HK-2 (cell line): ENCODE data around the gene EPN2.
"Not testable (repeated sequence)": the region's sequence is repeated elsewhere in the genome, so short reads cannot be mapped to it uniquely, and the experiment has no call there.

Experiments used
- DNase-seq: peaks from one replicate; pipeline ENCODE4 v3.0.0-alpha.2; 2018; ENCODE audit not compliant: unreplicated experiment

Gene EPN2

GRCh38 chr17:19345486-19346350 is 108.6 kb downstream of the EPN2 start:
- no peak for DNase-seq

- no peak for DNase-seq
These were observed 109.4 kb downstream of the EPN2 start for GRCh38 chr17:19346351-19347255.

DNA sequence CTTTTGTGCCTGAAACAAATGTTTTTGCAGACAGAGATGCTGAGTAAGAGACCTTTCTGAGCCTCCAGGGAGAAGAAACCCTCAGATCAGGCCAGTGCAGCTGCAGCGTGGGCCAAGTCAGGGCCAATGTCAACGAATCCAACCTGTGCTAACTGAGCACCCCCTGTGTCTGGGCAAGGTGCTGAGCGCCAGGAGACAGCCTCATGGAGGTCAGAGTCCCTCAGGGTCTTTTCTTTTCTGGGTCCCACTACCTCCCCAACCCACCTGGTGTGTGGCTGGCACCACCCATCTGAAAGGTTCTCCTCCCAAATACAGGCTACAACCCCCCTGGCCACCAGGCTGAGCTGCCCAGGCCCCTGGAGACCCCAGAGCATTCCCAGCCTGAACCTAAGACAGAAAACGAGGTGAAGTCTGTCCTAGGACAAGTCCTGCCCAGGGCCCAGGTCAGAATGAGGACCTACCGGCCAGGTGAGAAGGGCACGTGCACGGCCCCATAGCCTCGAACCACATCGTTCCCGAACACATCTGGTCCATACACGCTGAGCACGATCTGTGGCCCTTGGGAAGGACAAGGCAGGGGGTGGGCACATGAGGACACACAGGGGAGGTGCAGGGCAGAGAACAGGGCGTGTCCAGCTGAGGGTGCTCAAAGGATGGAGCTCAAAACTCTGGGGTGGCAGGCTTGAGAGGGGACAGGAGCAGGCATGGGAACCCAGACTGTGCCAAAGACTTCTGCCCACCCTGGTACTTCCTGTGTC is 110.3 kb downstream of the EPN2 start:
- DNase-seq = no peak

- DNase-seq = no peak
These were observed 111.0 kb downstream of the EPN2 start for GRCh38 chr17:19348081-19348650.

- DNase-seq = no peak
These were observed 111.6 kb downstream of the EPN2 start for GRCh38 chr17:19348806-19349205.

- DNase-seq = not testable (repeated sequence)
These were observed 116.2 kb downstream of the EPN2 start for GRCh38 chr17:19353401-19353800.

DNA sequence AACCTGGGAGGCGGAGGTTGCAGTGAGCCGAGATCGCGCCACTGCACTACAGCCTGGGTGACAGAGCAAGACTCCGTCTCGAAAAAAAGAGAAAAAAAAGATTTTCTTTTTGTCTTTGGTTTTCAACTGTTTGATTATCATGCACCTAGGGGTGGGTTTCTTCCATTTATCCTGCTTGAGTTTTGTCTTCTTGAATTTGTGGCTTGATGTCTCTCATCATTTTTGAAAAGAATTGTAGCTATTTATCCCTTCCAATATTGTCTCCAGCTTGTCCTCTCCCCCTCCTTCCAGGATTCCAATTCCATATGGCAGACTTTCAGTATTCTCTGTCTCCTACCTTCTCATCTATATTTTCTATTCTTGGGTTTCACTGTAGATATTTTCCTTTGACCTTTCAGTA is 117.6 kb downstream of the EPN2 start:
- DNase-seq = no peak

DNA sequence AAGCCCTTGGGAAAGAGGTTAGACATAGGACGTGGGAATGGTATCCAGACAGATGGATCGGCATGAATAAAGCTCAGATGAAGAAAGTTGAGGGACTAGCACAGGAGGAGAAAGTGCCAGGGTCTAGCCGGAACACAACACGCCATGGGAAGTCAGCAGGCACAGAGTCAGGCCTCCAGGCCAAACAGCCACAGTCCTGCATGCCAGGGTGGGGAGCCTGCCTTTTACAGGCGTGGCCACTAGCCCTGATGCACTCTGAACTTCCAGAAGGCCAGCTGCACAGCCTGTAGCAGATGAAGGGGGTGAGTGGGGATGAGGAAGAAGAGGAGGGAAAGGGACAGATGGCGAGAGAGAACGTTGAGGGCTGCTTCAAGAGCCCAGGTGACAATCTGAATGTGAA is 120.2 kb downstream of the EPN2 start:
- DNase-seq = no peak

DNA sequence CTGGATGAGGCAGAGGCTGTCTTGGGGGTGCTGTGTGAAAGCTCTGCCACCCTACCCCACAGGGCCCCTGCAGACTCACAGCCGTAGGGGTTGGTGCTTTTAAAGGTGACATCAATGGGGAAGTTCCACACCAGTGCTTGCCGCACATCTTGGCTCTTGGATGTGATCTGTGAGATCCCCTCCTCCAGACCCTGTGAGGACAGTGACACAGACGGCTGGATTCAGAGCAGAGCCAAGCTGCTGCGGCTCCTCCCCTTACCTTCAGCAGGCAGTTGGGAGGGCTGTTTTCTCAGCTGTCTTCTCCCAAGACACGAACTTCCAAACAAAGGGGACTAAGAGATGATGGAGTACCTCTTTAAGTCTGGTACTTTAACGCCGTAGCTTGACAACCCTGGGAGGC is 120.6 kb downstream of the EPN2 start:
- no peak for DNase-seq

- no peak for DNase-seq
These were observed 122.0 kb downstream of the EPN2 start for GRCh38 chr17:19359151-19359550.

DNA sequence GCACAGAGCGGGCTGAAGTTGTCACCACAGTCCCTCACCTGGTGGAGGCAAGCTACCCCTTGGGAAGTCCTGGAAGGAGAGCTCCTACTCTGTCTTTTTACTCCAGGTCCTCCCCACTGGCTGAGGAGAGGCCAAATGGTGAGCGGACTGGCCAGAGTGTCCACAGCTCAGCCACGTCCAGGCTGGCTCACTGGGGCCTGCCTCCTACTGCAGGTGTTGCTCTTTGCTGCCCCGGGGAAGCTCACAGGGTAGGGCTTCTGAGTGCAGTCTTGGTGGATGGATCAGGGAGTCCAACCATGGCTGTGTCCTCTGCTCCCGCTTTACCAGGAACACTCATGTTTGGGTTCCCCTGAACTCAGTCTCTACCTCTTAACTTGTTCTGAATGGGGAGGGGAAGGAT is 122.7 kb downstream of the EPN2 start:
- DNase-seq = no peak

- DNase-seq = no peak
These were observed 123.6 kb downstream of the EPN2 start for GRCh38 chr17:19360772-19361171.

GRCh38 chr17:19361326-19361725 is 124.2 kb downstream of the EPN2 start:
- DNase-seq = no peak

- DNase-seq = no peak
These were observed 124.7 kb downstream of the EPN2 start for GRCh38 chr17:19361944-19362276.

DNA sequence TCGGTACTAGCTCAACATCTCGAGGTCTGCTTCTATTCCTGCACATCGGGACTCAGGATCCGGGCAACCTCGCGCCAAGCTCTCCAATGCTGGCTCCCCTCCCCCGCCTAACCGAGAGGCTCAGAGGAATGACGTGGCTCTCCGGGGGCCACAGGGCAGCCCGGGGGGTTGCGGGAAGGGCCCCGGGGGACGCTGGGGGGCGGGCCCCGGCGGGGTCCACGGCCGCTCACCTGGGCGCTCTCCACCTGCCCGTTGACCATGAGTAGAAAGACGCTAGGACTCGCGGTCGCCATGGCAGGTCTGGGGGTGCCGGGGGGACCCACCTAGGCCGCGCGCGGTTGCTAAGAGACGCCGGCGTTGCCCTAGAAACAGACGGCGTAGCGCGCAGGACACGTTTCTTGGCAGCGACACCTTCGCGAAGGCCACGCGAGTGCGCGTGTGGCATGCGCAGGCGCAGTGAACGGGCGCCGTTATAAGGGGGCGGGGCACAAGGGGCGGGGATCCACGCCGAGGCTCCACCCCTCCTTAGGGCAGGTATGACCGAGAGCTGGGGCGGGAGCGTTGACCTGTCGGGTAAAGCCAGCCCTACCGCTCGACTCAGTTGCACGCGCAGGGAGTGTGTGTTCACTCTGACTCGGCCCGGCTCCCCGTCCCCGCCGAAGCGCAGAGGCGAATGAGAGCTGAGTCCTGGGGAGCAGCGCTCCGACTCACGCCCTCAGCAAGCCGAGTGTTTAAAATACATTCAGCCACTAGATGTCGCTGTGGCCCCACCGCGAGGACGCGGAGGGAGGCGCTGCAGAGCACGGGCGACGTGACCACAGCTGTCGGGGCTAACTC is 125.3 kb downstream of the EPN2 start, which contains the start of gene B9D1:
Gene B9D1, minus strand, starts transcription at position 447 of the 837 bp plus-strand sequence. Its CDS starts 154 bp downstream, at position 293.
- DNase-seq = peak; percentile 95

- no peak for DNase-seq
These were observed 125.9 kb downstream of the EPN2 start for GRCh38 chr17:19363114-19363438.

DNA sequence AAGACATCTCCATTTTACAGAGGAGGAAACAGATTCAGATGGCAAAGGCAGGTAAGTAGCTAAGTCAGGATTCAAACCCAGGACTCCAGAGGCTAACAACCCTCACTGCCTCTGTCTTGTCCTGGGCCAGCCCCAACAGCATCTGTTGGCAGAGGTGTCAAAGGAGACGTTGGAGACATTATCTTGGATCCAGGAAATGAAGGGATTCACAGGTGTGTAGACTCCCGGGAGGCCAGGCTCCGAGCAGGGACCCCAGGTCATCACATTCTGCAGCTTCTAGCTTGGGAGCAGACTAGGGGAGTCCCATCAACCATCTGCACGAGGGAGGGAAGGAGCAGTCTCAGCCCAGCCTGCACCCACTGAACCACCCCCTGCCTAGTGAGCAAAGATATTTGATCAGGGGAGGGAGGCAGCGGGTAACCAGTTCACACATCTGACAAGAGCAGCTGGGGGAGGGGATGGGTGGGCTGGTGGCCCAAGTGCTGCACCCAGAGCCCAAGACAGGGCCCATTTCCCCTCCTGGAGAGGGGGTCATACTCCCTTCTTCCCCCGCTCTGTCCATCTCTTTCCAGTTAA is 126.4 kb downstream of the EPN2 start:
- DNase-seq = no peak

DNA sequence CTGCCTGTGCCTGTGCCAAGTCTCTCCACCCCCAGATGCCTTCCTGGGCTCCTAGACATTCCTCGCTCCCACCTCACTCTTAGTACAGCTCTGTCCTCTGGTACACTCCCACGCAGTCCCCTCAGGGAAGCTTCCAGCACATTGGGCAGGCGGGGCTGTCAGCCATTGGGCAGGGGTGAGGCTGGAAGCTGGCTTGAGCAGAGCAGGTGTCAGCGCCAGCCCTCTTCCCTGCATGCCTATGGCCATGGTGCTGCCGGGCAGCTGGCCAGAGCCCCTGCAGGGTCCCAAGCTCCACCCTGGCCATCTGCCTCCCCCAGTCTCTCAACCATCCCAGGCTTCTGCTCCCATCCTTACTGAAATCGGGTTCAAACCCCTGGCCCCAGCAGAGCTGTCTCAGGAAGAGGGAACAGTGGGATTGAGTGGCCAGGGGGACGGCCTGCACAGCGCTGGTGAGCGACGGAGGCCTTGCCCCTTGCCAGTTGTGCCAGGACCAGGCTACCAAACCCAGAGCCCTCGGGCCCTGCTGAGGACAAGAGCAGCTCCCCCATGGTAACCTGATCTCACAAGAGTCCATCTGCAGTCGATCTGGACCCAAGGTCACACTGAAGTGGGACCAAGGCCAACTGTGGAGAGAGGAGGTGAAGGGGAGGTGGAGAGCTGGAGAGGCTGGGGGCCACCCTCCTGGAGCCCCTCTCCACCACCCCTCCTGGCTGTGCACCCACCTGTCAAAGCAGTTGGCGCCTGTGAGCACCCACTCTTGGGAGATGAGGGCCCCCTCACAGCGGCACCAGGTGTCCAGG is 127.7 kb downstream of the EPN2 start:
- DNase-seq = no peak

DNA sequence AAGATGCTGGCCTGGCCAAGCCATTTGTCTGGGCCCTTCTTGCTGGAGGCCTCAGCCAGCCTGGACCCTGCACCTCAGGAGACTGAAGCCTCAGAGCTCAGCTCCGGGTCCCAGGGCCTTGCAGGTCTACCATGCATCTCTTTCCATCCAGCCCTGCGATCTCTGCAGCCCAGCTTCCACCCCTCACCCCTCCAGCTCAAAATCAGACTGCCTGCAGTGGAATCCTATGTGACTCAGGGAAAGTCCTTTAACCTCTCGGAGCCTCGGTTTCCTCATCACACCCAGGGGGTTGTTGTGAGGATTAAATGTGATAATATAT is 128.3 kb downstream of the EPN2 start:
- no peak for DNase-seq
